Fibroblast of peridontal ligament (primary cell): Measurements from ENCODE around the gene NUP62.

Experiments used
- DNase-seq: peaks from one replicate; pipeline ENCODE4 v3.0.0-alpha.2; 2010; ENCODE audit errors: extremely low read depth

The NUP62 gene

GRCh38 chr19:49904136-49904535, 25.2 kb downstream of the NUP62 start:
- no peak for DNase-seq

GRCh38 chr19:49896863-49897621, 32.3 kb downstream of the NUP62 start, which contains the start of gene IL4I1:
IL4I1 (minus strand) TSS chr19:49896887; CDS start chr19:49896160, 727 bp downstream.
- peak; percentile 17 for DNase-seq

- no peak for DNase-seq
Measured at GRCh38 chr19:49895566-49896297, 33.6 kb downstream of the NUP62 start.

- DNase-seq = no peak
Measured at GRCh38 chr19:49894879-49895565, 34.3 kb downstream of the NUP62 start.

- no peak for DNase-seq
Measured at GRCh38 chr19:49894011-49894664, 35.2 kb downstream of the NUP62 start.

- DNase-seq = no peak
Measured at GRCh38 chr19:49892716-49893115, 36.6 kb downstream of the NUP62 start.

- no peak for DNase-seq
Measured at GRCh38 chr19:49891393-49891792, 37.9 kb downstream of the NUP62 start.

- DNase-seq = no peak
Measured at GRCh38 chr19:49890349-49891311, 38.7 kb downstream of the NUP62 start.

GRCh38 chr19:49889687-49890348, 39.5 kb downstream of the NUP62 start:
- DNase-seq = peak; percentile 36

- no peak for DNase-seq
Measured at GRCh38 chr19:49889038-49889686, 40.1 kb downstream of the NUP62 start.

GRCh38 chr19:49888510-49888824, 40.8 kb downstream of the NUP62 start:
- no peak for DNase-seq

GRCh38 chr19:49887665-49888509, 41.4 kb downstream of the NUP62 start:
- DNase-seq = no peak

- DNase-seq = no peak
Measured at GRCh38 chr19:49887037-49887664, 42.2 kb downstream of the NUP62 start.

GRCh38 chr19:49884760-49885159, 44.5 kb downstream of the NUP62 start:
- no peak for DNase-seq

- DNase-seq = no peak
Measured at GRCh38 chr19:49884109-49884508, 45.2 kb downstream of the NUP62 start.

GRCh38 chr19:49883094-49883493, 46.2 kb downstream of the NUP62 start:
- DNase-seq = no peak

- no peak for DNase-seq
Measured at GRCh38 chr19:49882643-49883042, 46.7 kb downstream of the NUP62 start.

GRCh38 chr19:49881672-49882394, 47.5 kb downstream of the NUP62 start:
- no peak for DNase-seq
